Transverse colon (tissue), 3 donors: ENCODE data around the gene WNT11.

Experiments
- CTCF ChIP-seq, 5 experiments: fragments of 200-600 bp in 3 of 5; fragments of 450-650 bp in 2 of 5; sonication (generic) in 3 of 5; IDR thresholded peaks; 1 replicate in 2 of 5; 2 replicates in 3 of 5; pipeline ENCODE4 v1.5.1; 2016 to 2017; ENCODE audit warnings: antibody characterized with exemption in 5 of 5, inconsistent platforms in 3 of 5, mild to moderate bottlenecking in 2 of 5, moderate library complexity in 1 of 5
- EP300 ChIP-seq: sonication (generic); formaldehyde crosslinking; IDR thresholded peaks from one replicate; pipeline ENCODE4 v1.6.1; 2017; ENCODE audit warnings: antibody characterized with exemption, low read depth
- POLR2A ChIP-seq: fragments of 450-650 bp; IDR thresholded peaks from one replicate; pipeline ENCODE4 v1.6.1; 2016; ENCODE audit warnings: antibody characterized with exemption, mild to moderate bottlenecking, moderate library complexity

- TF ChIP-seq CTCF (IDR thresholded peaks at IDR 0.05), result no peak
- no peak for TF ChIP-seq EP300
- TF ChIP-seq POLR2A, result no peak
Measured at GRCh38 chr11:76193219-76193618, 13.1 kb downstream of the WNT11 start.
